IMR-90 (cell line): ENCODE results near the gene PHACTR2.

Experiments used
- MAFK ChIP-seq: IDR thresholded peaks from 2 replicates; pipeline ENCODE4 v1.6.1; 2012; ENCODE audit warnings: low read depth, low read length, improper control_type of control experiment
- MXI1 ChIP-seq: IDR thresholded peaks from 2 replicates; pipeline ENCODE4 v1.6.1; 2012; ENCODE audit warnings: low read depth, mild to moderate bottlenecking, low read length, moderate library complexity, borderline replicate concordance
- POLR2A ChIP-seq: IDR thresholded peaks from 2 replicates; pipeline ENCODE4 v1.6.1; 2012; ENCODE audit warnings: mild to moderate bottlenecking, low read depth, low read length
- TF ChIP-seq, protein P1 (sequence below): conservative IDR thresholded peaks from 2 replicates; pipeline ENCODE4 v1.5.1; 2012; ENCODE audit warnings: mild to moderate bottlenecking, low read depth, low read length, improper control_type of control experiment

DNA sequence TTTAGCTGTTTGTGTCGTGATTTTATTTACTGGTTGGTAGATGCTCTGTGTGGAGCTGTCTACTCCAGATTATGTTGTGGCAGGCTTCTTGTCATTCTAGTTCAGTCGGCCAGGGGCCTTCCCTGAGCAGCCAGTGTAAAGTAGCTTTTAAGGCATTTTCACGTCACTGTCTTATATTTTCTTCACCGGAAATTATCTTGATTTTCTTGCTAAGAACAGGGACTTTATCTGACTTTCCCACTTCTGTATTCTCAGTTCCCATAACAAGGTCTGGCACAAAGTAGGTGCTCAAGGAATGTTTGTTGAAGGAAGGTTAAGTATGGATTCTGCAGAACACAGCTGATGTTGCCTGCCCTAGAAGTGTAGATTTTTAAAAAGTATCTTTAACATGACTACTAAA lies 166.2 kb downstream of the PHACTR2 start:
- TF ChIP-seq, protein P1, sequence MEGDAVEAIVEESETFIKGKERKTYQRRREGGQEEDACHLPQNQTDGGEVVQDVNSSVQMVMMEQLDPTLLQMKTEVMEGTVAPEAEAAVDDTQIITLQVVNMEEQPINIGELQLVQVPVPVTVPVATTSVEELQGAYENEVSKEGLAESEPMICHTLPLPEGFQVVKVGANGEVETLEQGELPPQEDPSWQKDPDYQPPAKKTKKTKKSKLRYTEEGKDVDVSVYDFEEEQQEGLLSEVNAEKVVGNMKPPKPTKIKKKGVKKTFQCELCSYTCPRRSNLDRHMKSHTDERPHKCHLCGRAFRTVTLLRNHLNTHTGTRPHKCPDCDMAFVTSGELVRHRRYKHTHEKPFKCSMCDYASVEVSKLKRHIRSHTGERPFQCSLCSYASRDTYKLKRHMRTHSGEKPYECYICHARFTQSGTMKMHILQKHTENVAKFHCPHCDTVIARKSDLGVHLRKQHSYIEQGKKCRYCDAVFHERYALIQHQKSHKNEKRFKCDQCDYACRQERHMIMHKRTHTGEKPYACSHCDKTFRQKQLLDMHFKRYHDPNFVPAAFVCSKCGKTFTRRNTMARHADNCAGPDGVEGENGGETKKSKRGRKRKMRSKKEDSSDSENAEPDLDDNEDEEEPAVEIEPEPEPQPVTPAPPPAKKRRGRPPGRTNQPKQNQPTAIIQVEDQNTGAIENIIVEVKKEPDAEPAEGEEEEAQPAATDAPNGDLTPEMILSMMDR, result no peak
- TF ChIP-seq MAFK (no peak), MXI1 (no peak), POLR2A (no peak)
